Measurements from ENCODE around the gene SMPD3. TPM values are rescaled to one million over a fixed set of nuclear protein-coding genes. Genes with fewer than 3 reads are reported as not detected.

Gene SMPD3
- total RNA-seq, 1 experiment from 2014 or later = 0.70 TPM

GRCh38 chr16:68367891-68368290 lies 80.4 kb downstream of the SMPD3 start:
- Histone ChIP-seq H2BK12ac (ENCODE audit: insufficient read length, low read depth, low read length) (no peak overlapping the region), H4K5ac (ENCODE audit: insufficient read length, low read depth, low read length) (no peak overlapping the region), H3K9ac (ENCODE audit: extremely low read depth, insufficient read length, low read length) (no peak overlapping the region), H2BK5ac (ENCODE audit: insufficient read length, low read length) (no peak overlapping the region), H2BK20ac (ENCODE audit: low read depth, low read length, poor library complexity, severe bottlenecking) (no peak overlapping the region), H3K79me1 (ENCODE audit: insufficient read depth, low read depth, low read length, poor library complexity, severe bottlenecking) (no peaks in the 10 kb centered on the region), H3K27me3 (ENCODE audit: insufficient read depth, low read length) (no peaks in the 10 kb centered on the region), H3K23me2 (ENCODE audit: insufficient read length, low read depth, low read length, poor library complexity, severe bottlenecking) (no peaks in the 10 kb centered on the region), H4K91ac (ENCODE audit: insufficient read length, low read depth, low read length) (no peak overlapping the region), H4K8ac (replicated peaks; ENCODE audit: insufficient read length, low read depth, low read length) (no peak overlapping the region), H3K27ac (ENCODE audit: insufficient read length, low read depth, low read length) (no peak overlapping the region), H2AK5ac (ENCODE audit: insufficient read length, low read length) (no peak overlapping the region), H3K4me1 (ENCODE audit: insufficient read depth, low read length) (no peaks in the 10 kb centered on the region), H2BK120ac (ENCODE audit: low read depth, low read length, poor library complexity, severe bottlenecking) (no peak overlapping the region), H3K4ac (ENCODE audit: low read depth, low read length) (no peak overlapping the region), H3K18ac (ENCODE audit: insufficient read length, low read depth, low read length) (no peak overlapping the region), H3K56ac (ENCODE audit: insufficient read length, low read depth, low read length) (no peak overlapping the region), H3K79me2 (ENCODE audit: insufficient read depth, low read length) (no peaks in the 10 kb centered on the region), H3K9me3 (ENCODE audit: control insufficient read depth, low read depth, low read length) (no peaks in the 10 kb centered on the region), H3K23ac (ENCODE audit: insufficient read length, low read depth, low read length) (no peak overlapping the region), H2AFZ (ENCODE audit: low read length) (no peak overlapping the region), H3K14ac (ENCODE audit: insufficient read depth, low read length) (no peak overlapping the region), H4K20me1 (ENCODE audit: control insufficient read depth, insufficient read depth, insufficient read length) (no peaks in the 10 kb centered on the region), H3K4me2 (ENCODE audit: insufficient read depth, insufficient read length, low read length) (no peak overlapping the region), H2BK15ac (ENCODE audit: low read depth, low read length) (no peak overlapping the region), H3T11ph (ENCODE audit: low read length) (no peak overlapping the region)
- H3K4me3 Mint-ChIP-seq = no peak overlapping the region
- TF ChIP-seq CTCF (conservative IDR thresholded peaks at IDR 0.05) = no peak
- DNase-seq = no peak
- H3K27ac Mint-ChIP-seq = no peak overlapping the region
- H3K27me3 Mint-ChIP-seq (ENCODE audit: low read depth) = peaks cover 9% of the 10 kb centered on the region
- H3K36me3 Mint-ChIP-seq (ENCODE audit: insufficient read depth in 1 of 3, low read depth in 3 of 3) = no peaks in the 10 kb centered on the region
- H3K4me1 Mint-ChIP-seq = peaks cover 23 to 46% of the 10 kb centered on the region in 2 experiments
- WGBS (ENCODE audit: extremely low coverage, insufficient read length, low lambda C conversion rate) = no CpG with 5 or more reads among the region's 14 CpGs
- no peaks in the 10 kb centered on the region for H3K9me3 Mint-ChIP-seq
